Head of caudate nucleus (tissue), 42 donors: ENCODE data around the gene CANX.

Experiments
- DNase-seq, 42 donors: peaks; one replicate each; pipeline versions ENCODE4 v3.0.0 to v3.0.0-alpha.2; 2020 to 2021; ENCODE audit warnings: mixed read lengths in 7 of 42
- intact Hi-C: fragments of 100-400 bp; cut with DNase I; formaldehyde crosslinking; loops from one replicate; pipeline ENCODE4 v1.15.0; 2022

CANX gene

DNA sequence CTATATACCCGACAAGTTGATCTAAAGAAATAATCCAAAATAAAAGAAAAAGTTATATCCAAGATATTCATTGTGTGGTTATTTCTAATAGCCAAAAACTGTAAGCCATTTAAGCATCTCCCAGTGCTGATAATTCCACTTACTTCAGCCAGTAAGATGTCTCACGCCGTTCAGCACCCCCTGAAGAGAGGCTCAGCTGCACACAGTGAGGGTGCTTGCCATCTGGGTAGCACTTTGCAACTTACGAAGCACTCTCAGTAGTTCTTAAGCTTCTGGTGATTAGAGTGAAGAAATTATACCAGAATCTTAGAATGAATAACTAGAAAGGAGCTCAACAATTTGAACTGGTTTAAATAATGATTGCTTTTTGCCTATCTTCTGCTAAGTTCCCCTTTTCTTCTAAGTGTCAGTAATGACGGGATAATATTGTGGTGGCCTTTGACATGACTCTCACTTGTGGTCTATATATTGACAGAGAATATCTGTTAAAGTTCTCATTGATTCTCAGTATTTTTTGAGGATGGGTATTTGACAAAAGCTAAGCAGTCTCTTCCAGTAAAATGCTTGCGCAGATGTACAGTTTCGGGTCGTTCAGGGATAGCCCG lies 68.8 kb downstream of the CANX start:
- intact Hi-C loops: no loop called here
- DNase-seq: no peak

- intact Hi-C loops: no loop called here
- DNase-seq: peak in 1 of 42 donors; percentile 32
Measured at GRCh38 chr5:179768326-179769085, 69.7 kb downstream of the CANX start.

DNA sequence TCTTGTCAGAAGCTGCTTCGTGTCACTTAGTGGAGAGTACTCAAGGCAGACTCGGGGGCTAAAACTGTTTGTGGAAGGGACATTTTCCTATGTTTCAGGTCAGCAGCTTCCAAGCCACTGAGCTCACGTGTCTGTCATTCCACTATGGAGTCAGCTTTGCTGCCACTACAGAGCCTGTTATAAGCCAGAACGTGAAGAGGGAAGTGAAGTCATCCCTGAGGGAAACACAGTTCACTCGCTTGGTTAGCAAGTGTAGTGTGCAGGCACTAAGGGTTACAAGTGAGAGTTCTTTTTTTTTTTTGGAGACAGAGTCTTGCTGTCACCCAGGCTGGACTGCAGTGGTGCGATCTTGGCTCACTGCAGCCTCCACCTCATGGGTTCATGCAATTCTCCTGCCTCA lies 70.5 kb downstream of the CANX start:
- no peak for DNase-seq
- intact Hi-C loops: no loop called here

DNA sequence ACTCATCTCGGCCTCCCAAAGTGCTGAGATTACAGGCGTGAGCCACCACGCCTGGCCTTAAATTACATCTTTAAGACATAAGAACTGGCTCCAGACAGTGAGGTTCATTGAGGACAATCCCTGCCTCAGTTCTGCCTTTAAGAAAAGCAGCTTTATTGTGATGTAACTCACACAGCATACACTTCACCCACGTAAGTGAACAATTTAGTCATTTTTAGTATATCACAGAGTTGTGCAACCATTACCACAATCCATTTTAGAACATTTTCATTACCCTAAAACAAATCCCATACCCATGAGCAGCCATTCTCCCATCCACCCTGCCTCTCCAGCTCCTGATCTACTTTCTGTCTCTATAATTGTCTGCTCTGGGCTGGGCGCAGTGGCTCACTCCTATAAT lies 71.0 kb downstream of the CANX start:
- intact Hi-C loops: no loop called here
- DNase-seq: no peak

DNA sequence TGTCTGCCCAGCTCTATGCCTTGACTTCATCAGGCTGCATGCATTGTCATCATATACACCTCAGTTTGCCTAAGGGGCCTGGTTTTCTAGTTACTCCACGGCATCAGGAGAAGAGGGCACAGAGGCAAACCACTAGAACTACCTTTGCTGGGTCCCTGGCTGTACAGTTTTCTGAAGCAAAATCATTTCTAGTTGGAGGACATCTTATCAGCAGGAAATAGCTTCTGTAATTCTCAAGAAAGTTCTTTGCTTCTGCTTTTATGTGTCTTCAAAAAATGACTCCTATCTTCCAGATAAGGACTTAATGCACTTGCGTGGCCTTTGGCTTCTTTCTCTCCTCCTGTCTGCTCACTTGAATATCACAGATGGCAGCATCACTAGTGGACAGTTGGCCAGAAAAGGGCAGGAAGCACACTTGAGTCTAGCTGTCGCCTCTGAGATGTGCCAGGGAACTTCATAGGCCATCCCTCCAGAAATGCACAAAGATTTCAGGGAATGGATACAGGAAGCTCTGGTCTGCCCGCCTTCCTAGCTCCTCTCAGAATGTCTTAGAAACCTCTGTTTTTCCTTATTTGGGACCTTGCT lies 72.6 kb downstream of the CANX start:
- intact Hi-C loops: no loop called here
- no peak for DNase-seq

GRCh38 chr5:179772351-179772750 lies 73.6 kb downstream of the CANX start:
- no peak for DNase-seq
- intact Hi-C loops: no loop called here

DNA sequence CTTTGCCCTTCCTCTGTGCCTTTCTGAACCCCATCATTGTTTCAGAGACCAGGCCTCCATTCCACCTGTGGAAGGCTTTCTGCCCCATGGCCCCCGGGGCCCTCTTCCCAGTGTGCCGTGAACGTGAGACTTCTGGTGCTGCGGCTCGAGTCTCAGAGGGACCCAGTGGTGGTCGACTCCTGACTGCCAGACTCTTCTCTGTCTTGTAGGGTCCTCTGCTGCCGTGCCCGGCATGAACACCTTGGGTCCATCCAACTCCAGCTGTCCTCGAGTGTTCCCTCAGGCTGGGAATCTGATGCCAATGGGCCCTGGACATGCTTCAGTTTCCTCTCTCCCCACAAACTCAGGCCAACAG lies 74.9 kb downstream of the CANX start:
- no peak for DNase-seq
- intact Hi-C loops: no loop called here

- DNase-seq: no peak
- intact Hi-C loops: no loop called here
Measured at GRCh38 chr5:179774442-179774841, 75.7 kb downstream of the CANX start.

GRCh38 chr5:179776411-179776938 lies 77.7 kb downstream of the CANX start:
- no peak for DNase-seq
- intact Hi-C loops: no loop called here

DNA sequence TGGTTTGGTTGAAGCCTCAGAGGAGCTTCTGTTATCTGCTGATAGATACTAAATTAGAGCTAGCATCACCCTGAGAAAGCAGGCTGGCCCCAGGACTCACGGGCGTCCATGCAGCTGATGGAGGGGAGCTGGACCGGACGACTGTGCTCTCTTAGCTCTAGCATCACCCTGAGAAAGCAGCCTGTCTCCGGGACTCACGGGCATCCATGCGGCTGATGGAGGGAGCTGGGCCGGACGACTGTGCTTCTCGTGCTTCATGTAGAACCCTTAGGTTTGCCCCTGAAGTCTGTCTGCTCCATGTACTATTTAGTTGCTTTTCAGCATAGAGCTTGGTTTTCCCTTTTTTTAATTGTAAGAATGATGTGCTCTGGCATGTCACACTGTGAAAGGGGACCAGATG lies 78.7 kb downstream of the CANX start:
- intact Hi-C loops: no loop called here
- DNase-seq: no peak

DNA sequence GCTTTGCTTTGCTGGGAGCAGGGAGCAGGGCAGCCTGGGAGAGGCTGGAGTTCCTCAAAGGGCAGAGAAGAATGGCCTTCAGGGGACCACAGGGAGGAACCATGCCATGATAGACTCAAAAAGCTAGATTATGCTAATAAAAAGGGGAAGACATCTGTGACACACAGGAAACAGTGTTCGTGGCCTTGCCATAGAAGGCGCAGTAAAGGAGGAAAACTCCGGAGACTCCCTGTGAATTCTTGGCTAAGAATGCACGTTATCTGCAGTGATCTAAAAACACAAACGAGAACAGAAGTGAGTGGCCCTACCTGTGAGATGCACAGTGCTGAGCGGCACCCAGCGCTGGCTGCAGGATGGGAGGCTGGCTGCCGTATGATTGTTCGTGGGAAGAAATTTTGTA lies 79.1 kb downstream of the CANX start:
- intact Hi-C loops: no loop called here
- no peak for DNase-seq

- no peak for DNase-seq
- intact Hi-C loops: no loop called here
Measured at GRCh38 chr5:179778591-179778990, 79.8 kb downstream of the CANX start.

- no peak for DNase-seq
- intact Hi-C loops: no loop called here
Measured at GRCh38 chr5:179779826-179780225, 81.1 kb downstream of the CANX start.

GRCh38 chr5:179780362-179780761 lies 81.6 kb downstream of the CANX start:
- peak in 1 of 42 donors; percentile 37 for DNase-seq
- intact Hi-C loops: no loop called here
